WTC11 (cell line): ENCODE results near the gene POLR2A. TPM values are rescaled to one million over a fixed set of nuclear protein-coding genes. Genes with fewer than 3 reads are reported as not detected.

Source experiments
- ATAC-seq: fragments of 200-7000 bp; cut with Tn5 transposase; 2 replicates; pipeline ENCODE4 v1.10.0; 2021; ENCODE audit warnings: mild to moderate bottlenecking, moderate library complexity
- CTCF ChIA-PET: fragments of 300-600 bp; sonication (Branson Sonifier 250); formaldehyde crosslinking; loops from one replicate; lab custom pipeline; 2021; ENCODE audit warnings: antibody characterized with exemption; lab: Charles Lee
- POLR2A ChIA-PET: fragments of 350-600 bp; sonication (Branson Sonifier 250); formaldehyde crosslinking; loops from one replicate; lab custom pipeline; 2021; ENCODE audit warnings: antibody characterized with exemption; lab: Charles Lee
- DNase-seq: peaks from one replicate; pipeline ENCODE4 v3.0.0; 2021; ENCODE audit warnings: low spot score
- H3K27ac Mint-ChIP-seq: 2 replicates; pipeline ENCODE4 v1.8.0; 2021; ENCODE audit warnings: mixed read lengths
- H3K27me3 Mint-ChIP-seq: 2 replicates; pipeline ENCODE4 v1.8.0; 2021; ENCODE audit warnings: low read depth, mild to moderate bottlenecking, moderate library complexity, mixed read lengths
- H3K36me3 Mint-ChIP-seq: 2 replicates; pipeline ENCODE4 v1.8.0; 2021; ENCODE audit warnings: mixed read lengths
- H3K4me1 Mint-ChIP-seq: 2 replicates; pipeline ENCODE4 v1.8.0; 2022; ENCODE audit warnings: mixed read lengths
- H3K4me3 Mint-ChIP-seq: 2 replicates; pipeline ENCODE4 v1.8.0; 2021; ENCODE audit warnings: mild to moderate bottlenecking, moderate library complexity, mixed read lengths
- H3K9me3 Mint-ChIP-seq: 2 replicates; pipeline ENCODE4 v1.8.0; 2021; ENCODE audit warnings: mixed read lengths
- CBFB ChIP-seq: sonication (generic); formaldehyde crosslinking; IDR thresholded peaks from 2 replicates; pipeline ENCODE4 v1.8.1; 2022; ENCODE audit warnings: mild to moderate bottlenecking, low read depth, missing genetic modification reagents
- CTCF ChIP-seq: fragments of 200-600 bp; IDR thresholded peaks from 2 replicates; pipeline ENCODE4 v1.8.0; 2022; ENCODE audit warnings: antibody characterized with exemption
- EMX1 ChIP-seq: fragments of 250-450 bp; sonication (Bioruptor Pico); IDR thresholded peaks from 2 replicates; pipeline ENCODE4 v1.8.0; 2021; ENCODE audit warnings: mild to moderate bottlenecking
- ERG ChIP-seq: fragments of 250-450 bp; sonication (Bioruptor Pico); IDR thresholded peaks from 2 replicates; pipeline ENCODE4 v1.8.0; 2021; ENCODE audit warnings: mild to moderate bottlenecking
- FOXK1 ChIP-seq: sonication (generic); formaldehyde crosslinking; IDR thresholded peaks from 2 replicates; pipeline ENCODE4 v1.8.0; 2022; ENCODE audit warnings: mild to moderate bottlenecking, moderate library complexity, missing genetic modification reagents
- HMGXB4 ChIP-seq: sonication (generic); formaldehyde crosslinking; IDR thresholded peaks from 2 replicates; pipeline ENCODE4 v1.8.1; 2023; ENCODE audit warnings: mild to moderate bottlenecking, moderate library complexity, missing genetic modification reagents
- PRDM15 ChIP-seq: sonication (generic); formaldehyde crosslinking; IDR thresholded peaks from 2 replicates; pipeline ENCODE4 v1.8.0; 2022; ENCODE audit warnings: missing genetic modification reagents
- PREB ChIP-seq: sonication (generic); formaldehyde crosslinking; IDR thresholded peaks from 2 replicates; pipeline ENCODE4 v1.8.1; 2022; ENCODE audit warnings: mild to moderate bottlenecking, missing genetic modification reagents, moderate library complexity, borderline replicate concordance
- RELA ChIP-seq: sonication (generic); formaldehyde crosslinking; IDR thresholded peaks from 2 replicates; pipeline ENCODE4 v1.8.1; 2022; ENCODE audit warnings: missing genetic modification reagents, mild to moderate bottlenecking, borderline replicate concordance
- SMAD4 ChIP-seq: sonication (generic); formaldehyde crosslinking; IDR thresholded peaks from 2 replicates; pipeline ENCODE4 v1.8.0; 2022; ENCODE audit warnings: mild to moderate bottlenecking, missing genetic modification reagents
- SOX15 ChIP-seq: fragments of 250-450 bp; sonication (Bioruptor Pico); IDR thresholded peaks from 2 replicates; pipeline ENCODE4 v1.9.0; 2021; ENCODE audit warnings: mild to moderate bottlenecking
- ZNF232 ChIP-seq: sonication (generic); formaldehyde crosslinking; IDR thresholded peaks from 2 replicates; pipeline ENCODE4 v1.8.0; 2022; ENCODE audit warnings: mild to moderate bottlenecking, missing genetic modification reagents
- ZNF281 ChIP-seq: sonication (generic); formaldehyde crosslinking; IDR thresholded peaks from 2 replicates; pipeline ENCODE4 v1.8.0; 2023; ENCODE audit warnings: mild to moderate bottlenecking, missing genetic modification reagents
- ZNF425 ChIP-seq: fragments of 250-450 bp; sonication (Bioruptor Pico); conservative IDR thresholded peaks from 2 replicates; pipeline ENCODE4 v1.9.0; 2021; ENCODE audit warnings: mild to moderate bottlenecking
- ZNF512 ChIP-seq: sonication (generic); formaldehyde crosslinking; IDR thresholded peaks from 2 replicates; pipeline ENCODE4 v1.8.1; 2022; ENCODE audit warnings: missing genetic modification reagents, borderline replicate concordance
- total RNA-seq: library from RNA; stranded (reverse); gene quantifications from 3 replicates; pipeline ENCODE4 v1.2.3, GENCODE V29; 2021

POLR2A gene
- total RNA-seq, 1 experiment from 2014 or later: 170 TPM

- ATAC-seq (no peak), DNase-seq (no peak)
- H3K4me1 Mint-ChIP-seq: no peaks in the 10 kb centered on the region
- ChIA-PET POLR2A (no interaction called here), CTCF (interaction anchor here (1.6 kb wide), 1 partner anchor 15 kb away, joined by 4 read pairs; no protein-coding TSS in a partner anchor)
- H3K27me3 Mint-ChIP-seq: peaks cover 32% of the 10 kb centered on the region
- H3K4me3 Mint-ChIP-seq: no peak overlapping the region
- H3K36me3 Mint-ChIP-seq: no peaks in the 10 kb centered on the region
- peaks cover 22% of the 10 kb centered on the region for H3K9me3 Mint-ChIP-seq
- no peak overlapping the region for H3K27ac Mint-ChIP-seq
- no peak for TF ChIP-seq EMX1 (CRISPR knock-in tag)
- TF ChIP-seq ERG (CRISPR knock-in tag): no peak
- no peak for TF ChIP-seq PRDM15 (CRISPR knock-in tag)
- no peak for TF ChIP-seq PREB (CRISPR knock-in tag)
- TF ChIP-seq ZNF425 (CRISPR knock-in tag): no peak
- no peak for TF ChIP-seq HMGXB4 (CRISPR knock-in tag)
- TF ChIP-seq, all 79 proteins: peak for 0
These were observed 53.9 kb downstream of the POLR2A start for GRCh38 chr17:7538050-7538449.

GRCh38 chr17:7538891-7539545 lies 54.9 kb downstream of the POLR2A start:
- Mint-ChIP-seq H3K27me3 (peaks cover 40% of the 10 kb centered on the region), H3K9me3 (peaks cover 21% of the 10 kb centered on the region), H3K4me3 (no peak overlapping the region), H3K4me1 (no peaks in the 10 kb centered on the region), H3K27ac (no peak overlapping the region), H3K36me3 (no peaks in the 10 kb centered on the region)
- no peak for TF ChIP-seq CTCF
- no peak for TF ChIP-seq SOX15
- no peak for TF ChIP-seq ZNF232
- no peak for TF ChIP-seq CBFB
- no peak for TF ChIP-seq ZNF512
- no peak for TF ChIP-seq RELA (CRISPR knock-in tag)
- TF ChIP-seq SMAD4 (CRISPR knock-in tag): no peak
- TF ChIP-seq ZNF281 (CRISPR knock-in tag): no peak
- TF ChIP-seq FOXK1 (CRISPR knock-in tag): no peak
- ATAC-seq (no peak), DNase-seq (no peak)
- ChIA-PET POLR2A (no interaction called here), CTCF (interaction anchor here (0.7 to 1.6 kb wide), 3 partner anchors 16 to 22 kb away, joined by 3 to 4 read pairs (median 4); no protein-coding TSS in a partner anchor)
